MM.1S (cell line): ENCODE data around the gene CPNE7.
"Not testable (repeated sequence)": the region's sequence is repeated elsewhere in the genome, so short reads cannot be mapped to it uniquely, and the experiment has no call there.

ENCODE experiments used
- DNase-seq: peaks from one replicate; pipeline ENCODE4 v3.0.0-alpha.2; 2015
- H2AFZ ChIP-seq: fragments of 300-600 bp; sonication (generic); 2 replicates; pipeline ENCODE4 v1.6.0; 2016; ENCODE audit warnings: antibody characterized with exemption, low read length
- H3F3A ChIP-seq: fragments of 300-600 bp; sonication (generic); 2 replicates; pipeline ENCODE4 v1.6.1; 2016; ENCODE audit warnings: mild to moderate bottlenecking, antibody characterized with exemption, low read length, moderate library complexity, mixed read lengths; ENCODE audit not compliant: insufficient read depth
- H3K27ac ChIP-seq: fragments of 300-600 bp; sonication (generic); 2 replicates; pipeline ENCODE4 v1.5.1; 2016; ENCODE audit warnings: mild to moderate bottlenecking, low read length
- H3K27me3 ChIP-seq: fragments of 300-600 bp; sonication (generic); replicated peaks from 2 replicates; pipeline ENCODE4 v1.6.0; 2016; ENCODE audit warnings: low read length; ENCODE audit not compliant: insufficient read depth
- H3K36me3 ChIP-seq: fragments of 300-600 bp; sonication (generic); replicated peaks from 2 replicates; pipeline ENCODE4 v1.6.1; 2016; ENCODE audit warnings: mild to moderate bottlenecking, low read length, mixed read lengths; ENCODE audit not compliant: insufficient read depth
- H3K4me1 ChIP-seq: fragments of 300-600 bp; sonication (generic); 2 replicates; pipeline ENCODE4 v1.6.1; 2016; ENCODE audit warnings: low read length, mixed read lengths
- H3K4me2 ChIP-seq: fragments of 300-600 bp; sonication (generic); 2 replicates; pipeline ENCODE4 v1.6.0; 2016; ENCODE audit warnings: low read depth, low read length
- H3K4me3 ChIP-seq: fragments of 300-600 bp; sonication (generic); 2 replicates; pipeline ENCODE4 v1.5.1; 2016; ENCODE audit warnings: low read length, mixed read lengths
- H3K79me2 ChIP-seq: fragments of 300-600 bp; sonication (generic); 2 replicates; pipeline ENCODE4 v1.6.1; 2016; ENCODE audit warnings: mixed run types, low read length, mixed read lengths
- H3K9ac ChIP-seq: fragments of 300-600 bp; sonication (generic); 2 replicates; pipeline ENCODE4 v1.6.1; 2016; ENCODE audit warnings: low read length, mixed read lengths
- H3K9me2 ChIP-seq: fragments of 300-600 bp; sonication (generic); replicated peaks from 2 replicates; pipeline ENCODE4 v1.6.1; 2016; ENCODE audit warnings: mild to moderate bottlenecking, low read length, mixed read lengths; ENCODE audit not compliant: insufficient read depth
- H3K9me3 ChIP-seq: fragments of 300-600 bp; sonication (generic); replicated peaks from 2 replicates; pipeline ENCODE4 v1.6.1; 2016; ENCODE audit warnings: mild to moderate bottlenecking, low read length, mixed read lengths; ENCODE audit not compliant: insufficient read depth
- H4K20me1 ChIP-seq: fragments of 300-600 bp; sonication (generic); 2 replicates; pipeline ENCODE4 v1.6.1; 2016; ENCODE audit warnings: mild to moderate bottlenecking, low read length, moderate library complexity, mixed read lengths; ENCODE audit not compliant: insufficient read depth
- CTCF ChIP-seq: fragments of 300-600 bp; sonication (generic); IDR thresholded peaks from 2 replicates; pipeline ENCODE4 v1.5.1; 2016; ENCODE audit warnings: antibody characterized with exemption, low read length, mixed read lengths
- EZH2 ChIP-seq: fragments of 300-600 bp; sonication (generic); optimal IDR thresholded peaks from 2 replicates; pipeline ENCODE3; 2017; ENCODE audit warnings: low read depth, mild to moderate bottlenecking, antibody characterized with exemption, low read length, mixed read lengths
- EZH2phosphoT487 ChIP-seq: fragments of 300-600 bp; sonication (generic); IDR thresholded peaks from 2 replicates; pipeline ENCODE4 v1.6.1; 2018; ENCODE audit warnings: antibody characterized with exemption, low read length

CPNE7 gene

GRCh38 chr16:89624777-89625761, 49.5 kb downstream of the CPNE7 start:
- Histone ChIP-seq H3K4me3 (no peak overlapping the region), H3K36me3 (no peaks in the 10 kb centered on the region), H3K4me1 (no peaks in the 10 kb centered on the region), H3F3A (no peaks in the 10 kb centered on the region), H3K79me2 (no peaks in the 10 kb centered on the region), H4K20me1 (no peaks in the 10 kb centered on the region), H3K4me2 (no peak overlapping the region), H3K9me2 (no peaks in the 10 kb centered on the region), H3K27me3 (peaks cover 26% of the 10 kb centered on the region), H2AFZ (no peak overlapping the region), H3K9me3 (no peaks in the 10 kb centered on the region), H3K9ac (no peak overlapping the region), H3K27ac (no peak overlapping the region)
- TF ChIP-seq CTCF (no peak), EZH2 (no peak), EZH2phosphoT487 (no peak)
- DNase-seq: no peak

DNA sequence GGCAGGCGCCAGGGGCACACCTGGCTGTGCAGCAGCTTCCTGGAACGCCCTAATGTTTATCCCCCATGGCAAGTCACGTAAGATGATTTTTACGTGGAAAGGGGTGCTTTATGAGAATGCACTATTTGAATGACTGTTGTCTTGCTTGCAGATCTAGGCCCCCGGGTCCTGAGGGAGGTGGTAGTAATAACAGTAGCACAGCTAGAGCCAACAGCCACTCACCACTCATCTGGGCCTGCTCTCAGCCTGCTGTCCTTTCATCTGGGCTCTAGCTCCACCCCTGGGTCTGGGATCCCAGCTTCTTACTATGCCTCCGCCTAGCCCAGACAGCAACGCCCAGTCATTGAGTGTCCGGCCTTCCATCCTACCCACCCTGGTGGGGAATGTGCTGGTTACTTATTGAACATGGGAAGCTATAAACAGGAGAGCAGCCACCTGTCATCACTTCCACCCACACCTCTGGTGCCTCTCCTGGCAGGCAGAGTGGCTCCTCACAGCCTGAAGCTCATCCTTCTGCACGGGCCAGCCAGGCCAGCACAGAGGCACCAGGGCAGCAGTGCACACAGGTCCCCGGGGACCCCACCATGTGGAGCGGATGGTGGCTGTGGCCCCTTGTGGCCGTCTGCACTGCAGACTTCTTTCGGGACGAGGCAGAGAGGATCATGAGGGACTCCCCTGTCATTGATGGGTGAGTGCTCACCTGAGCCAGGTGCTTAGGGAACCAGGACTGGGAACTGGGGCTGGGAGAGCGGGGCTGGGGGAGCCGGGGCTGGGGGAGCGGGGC, 54.5 kb downstream of the CPNE7 start:
- H3K9ac ChIP-seq: no peak overlapping the region
- no peaks in the 10 kb centered on the region for H3F3A ChIP-seq
- H3K4me3 ChIP-seq: no peak overlapping the region
- no peak overlapping the region for H2AFZ ChIP-seq
- no peak overlapping the region for H3K27ac ChIP-seq
- TF ChIP-seq CTCF: no peak
- no peak for TF ChIP-seq EZH2
- TF ChIP-seq EZH2phosphoT487: no peak
- H3K9me3 ChIP-seq: no peaks in the 10 kb centered on the region
- no peaks in the 10 kb centered on the region for H3K36me3 ChIP-seq
- peaks cover 17% of the 10 kb centered on the region for H3K27me3 ChIP-seq
- no peaks in the 10 kb centered on the region for H3K4me1 ChIP-seq
- no peaks in the 10 kb centered on the region for H4K20me1 ChIP-seq
- H3K79me2 ChIP-seq: no peaks in the 10 kb centered on the region
- H3K4me2 ChIP-seq: no peak overlapping the region
- DNase-seq: no peak
- H3K9me2 ChIP-seq: no peaks in the 10 kb centered on the region

GRCh38 chr16:89633064-89633631, 57.6 kb downstream of the CPNE7 start:
- H4K20me1 ChIP-seq: no peaks in the 10 kb centered on the region
- H3K4me1 ChIP-seq: no peaks in the 10 kb centered on the region
- no peak overlapping the region for H3K4me2 ChIP-seq
- no peaks in the 10 kb centered on the region for H3K36me3 ChIP-seq
- no peaks in the 10 kb centered on the region for H3K9me3 ChIP-seq
- H3F3A ChIP-seq: no peaks in the 10 kb centered on the region
- H3K9me2 ChIP-seq: no peaks in the 10 kb centered on the region
- TF ChIP-seq CTCF: no peak
- TF ChIP-seq EZH2: no peak
- no peak for TF ChIP-seq EZH2phosphoT487
- H3K4me3 ChIP-seq: no peak overlapping the region
- H3K27me3 ChIP-seq: peaks cover 8% of the 10 kb centered on the region; the same call in 1 of the 2 replicates
- H2AFZ ChIP-seq: no peak overlapping the region
- H3K79me2 ChIP-seq: no peaks in the 10 kb centered on the region
- no peak overlapping the region for H3K9ac ChIP-seq
- no peak for DNase-seq
- H3K27ac ChIP-seq: no peak overlapping the region

GRCh38 chr16:89634463-89635385, 59.2 kb downstream of the CPNE7 start:
- not testable (repeated sequence) for H3K4me3 ChIP-seq, H2AFZ ChIP-seq, H3K36me3 ChIP-seq, H3K9me2 ChIP-seq, H3K9me3 ChIP-seq, H3K9ac ChIP-seq, H3K27me3 ChIP-seq, H3F3A ChIP-seq, H3K79me2 ChIP-seq, DNase-seq, H3K4me2 ChIP-seq, H3K27ac ChIP-seq, H4K20me1 ChIP-seq, H3K4me1 ChIP-seq
